Measurements from ENCODE around the gene MESP2. TPM values are rescaled to one million over a fixed set of nuclear protein-coding genes. Genes with fewer than 3 reads are reported as not detected.
"Not testable (repeated sequence)": the region's sequence is repeated elsewhere in the genome, so short reads cannot be mapped to it uniquely, and the experiment has no call there.

The MESP2 gene
- polyA plus RNA-seq, 4 donors = 0.34 to 0.39 TPM; not detected in 2

GRCh38 chr15:89780601-89781000, 4.5 kb downstream of the MESP2 start:
- H3K4me1 ChIP-seq (ENCODE audit: control insufficient read depth in 3 of 3, insufficient read depth in 2 of 3, low read depth in 1 of 3, low read length in 2 of 3) = peaks cover 5 to 51% (median 8%) of the 10 kb centered on the region in 3 donors
- DNase-seq (peak in 1 of 2 donors; percentile 8), FAIRE-seq (no peak)
- WGBS, 3 donors = 70 to 78% (median 73%) methylated on average over 6 of the region's 6 CpGs
- peaks cover 0 to 26% (median 0%) of the 10 kb centered on the region in 3 donors for H3K36me3 ChIP-seq (ENCODE audit: control insufficient read depth in 3 of 3, insufficient read depth in 2 of 3, low read depth in 1 of 3, low read length in 3 of 3)
- no peaks in the 10 kb centered on the region for H3K9me3 ChIP-seq (ENCODE audit: control insufficient read depth in 2 of 2, insufficient read depth in 1 of 2, low read depth in 1 of 2, low read length in 1 of 2)
- H3K27me3 ChIP-seq (ENCODE audit: control insufficient read depth in 3 of 3, insufficient read depth in 3 of 3, low read length in 3 of 3) = peaks cover 0 to 5% (median 0%) of the 10 kb centered on the region in 3 donors
- no peak overlapping the region for H3K4me3 ChIP-seq (ENCODE audit: low read depth in 1 of 3, low read length in 3 of 3)
- H3K27ac ChIP-seq (ENCODE audit: low read depth in 1 of 3, low read length in 2 of 3) = peak overlapping the region in 1 of 3 donors; percentile 3

GRCh38 chr15:89781055-89781454, 4.9 kb downstream of the MESP2 start:
- Histone ChIP-seq H3K27me3 (ENCODE audit: control insufficient read depth in 3 of 3, insufficient read depth in 3 of 3, low read length in 3 of 3) (peaks cover 0 to under 1% (median 0%) of the 10 kb centered on the region in 3 donors), H3K36me3 (ENCODE audit: control insufficient read depth in 3 of 3, insufficient read depth in 2 of 3, low read depth in 1 of 3, low read length in 3 of 3) (peaks cover 0 to 26% (median 0%) of the 10 kb centered on the region in 3 donors), H3K9me3 (ENCODE audit: control insufficient read depth in 2 of 2, insufficient read depth in 1 of 2, low read depth in 1 of 2, low read length in 1 of 2) (no peaks in the 10 kb centered on the region), H3K4me3 (ENCODE audit: low read depth in 1 of 3, low read length in 3 of 3) (no peak overlapping the region), H3K27ac (ENCODE audit: low read depth in 1 of 3, low read length in 2 of 3) (peak overlapping the region in 1 of 3 donors; percentile 52), H3K4me1 (ENCODE audit: control insufficient read depth in 3 of 3, insufficient read depth in 2 of 3, low read depth in 1 of 3, low read length in 2 of 3) (peaks cover 2 to 49% (median 6%) of the 10 kb centered on the region in 3 donors)
- DNase-seq = peak in 1 of 2 donors; percentile 7
- WGBS, 3 donors = 56 to 61% (median 57%) methylated on average over 6 of the region's 6 CpGs
- no peak for FAIRE-seq

- no peaks in the 10 kb centered on the region for H3K27me3 ChIP-seq (ENCODE audit: control insufficient read depth in 3 of 3, insufficient read depth in 3 of 3, low read length in 3 of 3)
- no peak for FAIRE-seq
- DNase-seq = peak; percentile 36 to 62
- H3K4me3 ChIP-seq (ENCODE audit: low read depth in 1 of 3, low read length in 3 of 3) = no peak overlapping the region
- H3K36me3 ChIP-seq (ENCODE audit: control insufficient read depth in 3 of 3, insufficient read depth in 2 of 3, low read depth in 1 of 3, low read length in 3 of 3) = peaks cover 0 to 32% (median 0%) of the 10 kb centered on the region in 3 donors
- no peaks in the 10 kb centered on the region for H3K9me3 ChIP-seq (ENCODE audit: control insufficient read depth in 2 of 2, insufficient read depth in 1 of 2, low read depth in 1 of 2, low read length in 1 of 2)
- H3K27ac ChIP-seq (ENCODE audit: low read depth in 1 of 3, low read length in 2 of 3) = peak overlapping the region in 1 of 3 donors; percentile 11
- 55 to 70% (median 61%) methylated on average over 15 of the region's 15 CpGs for WGBS, 3 donors
- peaks cover 0 to 50% (median 4%) of the 10 kb centered on the region in 3 donors for H3K4me1 ChIP-seq (ENCODE audit: control insufficient read depth in 3 of 3, insufficient read depth in 2 of 3, low read depth in 1 of 3, low read length in 2 of 3)
Observed at GRCh38 chr15:89781891-89782618, 5.9 kb downstream of the MESP2 start.

GRCh38 chr15:89782619-89782950, 6.5 kb downstream of the MESP2 start:
- DNase-seq; H3K9me3 ChIP-seq (ENCODE audit: control insufficient read depth in 2 of 2, insufficient read depth in 1 of 2, low read depth in 1 of 2, low read length in 1 of 2); FAIRE-seq; H3K27ac ChIP-seq (ENCODE audit: low read depth in 1 of 3, low read length in 2 of 3); H3K4me3 ChIP-seq (ENCODE audit: low read depth in 1 of 3, low read length in 3 of 3); H3K27me3 ChIP-seq (ENCODE audit: control insufficient read depth in 3 of 3, insufficient read depth in 3 of 3, low read length in 3 of 3): not testable (repeated sequence)
- Histone ChIP-seq H3K36me3 (ENCODE audit: control insufficient read depth in 3 of 3, insufficient read depth in 2 of 3, low read depth in 1 of 3, low read length in 3 of 3) (peaks cover 0 to 34% (median 0%) of the 10 kb centered on the region in 3 donors), H3K4me1 (ENCODE audit: control insufficient read depth in 3 of 3, insufficient read depth in 2 of 3, low read depth in 1 of 3, low read length in 2 of 3) (peaks cover 0 to 50% (median 4%) of the 10 kb centered on the region in 3 donors)
- WGBS, 3 donors = 81 to 88% (median 83%) methylated on average over 8 to 9 of the region's 9 CpGs

- WGBS, 3 donors = 44 to 62% (median 48%) methylated on average over 14 of the region's 14 CpGs
- Histone ChIP-seq H3K4me1 (ENCODE audit: control insufficient read depth in 3 of 3, insufficient read depth in 2 of 3, low read depth in 1 of 3, low read length in 2 of 3) (peaks cover 0 to 50% (median 4%) of the 10 kb centered on the region in 3 donors), H3K9me3 (ENCODE audit: control insufficient read depth in 2 of 2, insufficient read depth in 1 of 2, low read depth in 1 of 2, low read length in 1 of 2) (peaks cover 0 to 1% of the 10 kb centered on the region in 2 donors), H3K27me3 (ENCODE audit: control insufficient read depth in 3 of 3, insufficient read depth in 3 of 3, low read length in 3 of 3) (no peaks in the 10 kb centered on the region), H3K27ac (ENCODE audit: low read depth in 1 of 3, low read length in 2 of 3) (peak overlapping the region; percentile 53 to 90 (median 82)), H3K4me3 (ENCODE audit: low read depth in 1 of 3, low read length in 3 of 3) (no peak overlapping the region), H3K36me3 (ENCODE audit: control insufficient read depth in 3 of 3, insufficient read depth in 2 of 3, low read depth in 1 of 3, low read length in 3 of 3) (peaks cover 0 to 34% (median 0%) of the 10 kb centered on the region in 3 donors)
- no peak for FAIRE-seq
- peak; percentile 57 to 73 for DNase-seq
Observed at GRCh38 chr15:89783111-89783860, 7.2 kb downstream of the MESP2 start.

- 69 to 81% (median 69%) methylated on average over 15 of the region's 15 CpGs for WGBS, 3 donors
- FAIRE-seq = no peak
- DNase-seq = peak; percentile 24 to 69
- no peak overlapping the region for H3K4me3 ChIP-seq (ENCODE audit: low read depth in 1 of 3, low read length in 3 of 3)
- peaks cover 0 to 4% of the 10 kb centered on the region in 2 donors for H3K9me3 ChIP-seq (ENCODE audit: control insufficient read depth in 2 of 2, insufficient read depth in 1 of 2, low read depth in 1 of 2, low read length in 1 of 2)
- H3K27me3 ChIP-seq (ENCODE audit: control insufficient read depth in 3 of 3, insufficient read depth in 3 of 3, low read length in 3 of 3) = no peaks in the 10 kb centered on the region
- peaks cover 0 to 41% (median 0%) of the 10 kb centered on the region in 3 donors for H3K36me3 ChIP-seq (ENCODE audit: control insufficient read depth in 3 of 3, insufficient read depth in 2 of 3, low read depth in 1 of 3, low read length in 3 of 3)
- H3K27ac ChIP-seq (ENCODE audit: low read depth in 1 of 3, low read length in 2 of 3) = peak overlapping the region; percentile 53 to 90 (median 82)
- H3K4me1 ChIP-seq (ENCODE audit: control insufficient read depth in 3 of 3, insufficient read depth in 2 of 3, low read depth in 1 of 3, low read length in 2 of 3) = peaks cover 0 to 50% (median 4%) of the 10 kb centered on the region in 3 donors
Observed at GRCh38 chr15:89783861-89784685, 7.9 kb downstream of the MESP2 start.

GRCh38 chr15:89784686-89784960, 8.5 kb downstream of the MESP2 start:
- H3K4me3 ChIP-seq (ENCODE audit: low read depth in 1 of 3, low read length in 3 of 3) = no peak overlapping the region
- peaks cover 0 to 4% of the 10 kb centered on the region in 2 donors for H3K9me3 ChIP-seq (ENCODE audit: control insufficient read depth in 2 of 2, insufficient read depth in 1 of 2, low read depth in 1 of 2, low read length in 1 of 2)
- WGBS, 3 donors = 69 to 80% (median 78%) methylated on average over 7 of the region's 7 CpGs
- H3K36me3 ChIP-seq (ENCODE audit: control insufficient read depth in 3 of 3, insufficient read depth in 2 of 3, low read depth in 1 of 3, low read length in 3 of 3) = peaks cover 0 to 46% (median 0%) of the 10 kb centered on the region in 3 donors
- H3K27me3 ChIP-seq (ENCODE audit: control insufficient read depth in 3 of 3, insufficient read depth in 3 of 3, low read length in 3 of 3) = no peaks in the 10 kb centered on the region
- no peak for FAIRE-seq
- H3K27ac ChIP-seq (ENCODE audit: low read depth in 1 of 3, low read length in 2 of 3) = peak overlapping the region; percentile 53 to 90 (median 82)
- no peak for DNase-seq
- H3K4me1 ChIP-seq (ENCODE audit: control insufficient read depth in 3 of 3, insufficient read depth in 2 of 3, low read depth in 1 of 3, low read length in 2 of 3) = peaks cover 0 to 50% (median 4%) of the 10 kb centered on the region in 3 donors

Measured in small intestine (tissue), 7 donors.